HG03521 (cell line): Measurements from ENCODE around the gene C5.
"Not testable (repeated sequence)": the region's sequence is repeated elsewhere in the genome, so short reads cannot be mapped to it uniquely, and the experiment has no call there.

Experiments used
- ATAC-seq: cut with Tn5 transposase; IDR thresholded peaks from one replicate; pipeline ENCODE4 v1.9.1; 2021; ENCODE audit warnings: mild to moderate bottlenecking, moderate library complexity; ENCODE audit not compliant: unreplicated experiment

Gene C5

DNA sequence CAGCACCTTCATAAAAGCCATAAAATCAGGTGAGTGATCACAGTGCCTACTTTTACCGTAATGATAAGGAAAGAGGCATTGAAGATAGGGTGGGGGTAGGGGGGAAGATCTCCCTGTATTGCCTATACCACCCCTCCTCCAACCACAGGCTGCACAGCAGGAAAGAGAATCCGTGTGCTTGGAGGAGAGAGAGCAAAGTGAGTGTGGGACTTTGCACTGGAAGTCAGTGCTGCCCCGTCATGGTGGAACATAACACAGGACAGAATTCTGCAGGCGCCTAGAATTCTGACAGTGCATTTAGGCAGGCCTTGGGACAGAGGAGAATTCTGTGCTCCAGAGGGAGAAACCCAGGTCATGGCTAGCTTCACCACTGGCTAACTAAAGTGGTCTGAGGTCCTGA, 3.5 kb upstream of the C5 start:
- ATAC-seq = no peak

GRCh38 chr9:121048618-121049017, 1.5 kb downstream of the C5 start:
- no peak for ATAC-seq

DNA sequence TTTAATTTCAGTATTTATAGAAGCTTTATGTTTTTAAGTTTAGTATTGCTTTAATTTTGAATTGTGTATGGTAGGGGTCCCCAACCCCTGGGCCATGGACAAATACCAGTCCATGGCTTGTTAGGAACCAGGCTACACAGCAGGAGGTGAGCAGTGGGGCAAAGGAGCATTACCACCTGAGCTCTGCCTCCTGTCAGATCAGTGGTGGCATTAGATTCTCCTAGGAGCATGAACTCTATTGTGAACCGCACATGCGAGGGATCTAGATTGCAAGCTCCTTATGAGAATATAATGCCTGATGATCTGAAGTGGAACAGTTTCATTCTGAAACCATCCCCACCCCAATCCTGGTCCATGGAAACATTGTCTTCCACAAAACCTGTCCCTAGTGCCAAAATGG, 1.9 kb downstream of the C5 start:
- no peak for ATAC-seq

GRCh38 chr9:121038804-121039203, 11.3 kb downstream of the C5 start:
- no peak for ATAC-seq

GRCh38 chr9:121038362-121038761, 11.7 kb downstream of the C5 start:
- no peak for ATAC-seq

DNA sequence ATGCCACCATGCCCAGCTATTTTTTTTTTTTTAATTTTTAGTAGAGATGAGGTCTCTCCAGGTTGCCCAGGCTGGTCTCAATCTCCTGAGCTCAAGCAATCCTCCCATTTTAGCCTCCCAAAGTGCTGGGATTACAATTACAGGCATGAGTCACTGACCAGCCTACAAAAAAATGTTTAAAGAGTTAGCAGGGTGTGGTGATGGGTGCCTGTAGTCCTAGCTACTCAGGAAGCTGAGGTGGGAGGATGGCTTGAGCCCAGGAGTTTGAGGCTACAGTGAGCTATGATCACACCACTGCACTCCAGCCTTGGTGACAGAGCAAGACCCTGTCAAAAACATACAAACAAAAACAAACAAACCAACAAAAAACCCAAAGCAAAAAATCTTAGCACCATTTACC, 14.4 kb downstream of the C5 start:
- ATAC-seq = not testable (repeated sequence)

- ATAC-seq = no peak
Observed at GRCh38 chr9:121034529-121034928, 15.5 kb downstream of the C5 start.

GRCh38 chr9:121029469-121029868, 20.6 kb downstream of the C5 start:
- ATAC-seq = no peak

- ATAC-seq = not testable (repeated sequence)
Observed at GRCh38 chr9:121028285-121028684, 21.8 kb downstream of the C5 start.

DNA sequence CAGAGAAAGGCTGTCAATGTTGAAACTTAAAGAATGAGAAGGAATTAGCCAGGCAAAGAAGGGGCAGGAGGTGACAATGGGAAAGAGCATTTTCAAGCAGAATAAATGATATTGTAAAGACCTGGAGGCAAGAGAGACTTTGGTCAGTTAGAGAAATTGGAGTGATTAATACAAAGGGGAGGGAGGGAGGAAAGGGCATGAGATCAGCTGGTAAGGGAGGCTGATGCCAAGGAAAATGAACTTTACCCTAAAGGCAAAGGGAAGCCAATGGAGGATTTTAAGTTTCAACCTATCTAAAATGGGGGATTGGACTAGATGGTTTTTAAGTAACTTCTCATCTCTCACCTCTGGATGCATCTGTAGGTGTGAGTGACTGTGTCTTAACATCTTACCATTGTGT, 23.3 kb downstream of the C5 start:
- no peak for ATAC-seq

- no peak for ATAC-seq
Observed at GRCh38 chr9:121026260-121026691, 23.8 kb downstream of the C5 start.

DNA sequence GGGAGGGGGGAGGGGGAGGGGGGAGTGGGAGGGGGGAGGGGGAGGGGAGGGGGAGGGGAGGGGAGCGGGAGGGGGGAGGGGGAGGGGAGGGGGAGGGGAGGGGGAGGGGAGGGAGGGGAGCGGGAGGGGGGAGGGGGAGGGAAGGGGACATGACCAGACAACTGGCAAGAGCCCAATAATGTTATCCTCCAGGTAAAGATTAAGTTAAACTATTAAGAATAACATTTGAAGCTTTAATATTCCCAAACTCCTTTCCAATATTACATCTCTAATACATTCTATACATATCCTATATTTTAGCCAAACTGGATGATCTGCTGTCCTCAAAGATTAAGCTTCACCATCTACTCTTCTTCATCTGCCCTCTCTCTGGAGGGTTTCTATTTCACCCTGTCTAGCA, 25.8 kb downstream of the C5 start:
- ATAC-seq = no peak

DNA sequence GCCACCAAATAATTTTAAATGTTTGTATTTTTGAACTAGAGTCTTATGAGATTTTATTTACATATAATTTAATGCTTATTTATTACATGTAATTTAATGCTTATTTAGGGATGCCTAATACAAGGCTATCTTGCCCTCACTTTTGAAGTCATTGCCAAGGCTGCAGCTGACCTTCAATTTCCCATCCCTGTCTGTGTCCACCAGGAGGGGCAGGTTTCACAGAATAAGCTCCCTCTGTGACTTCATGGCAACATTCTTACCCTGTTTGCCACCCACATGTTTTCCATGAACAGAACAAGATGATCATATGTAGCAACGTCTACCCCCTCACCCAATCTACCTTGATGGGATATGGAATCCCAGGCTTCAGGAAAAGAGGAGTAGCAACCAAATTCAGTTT, 27.0 kb downstream of the C5 start:
- no peak for ATAC-seq

GRCh38 chr9:121021301-121021700, 28.8 kb downstream of the C5 start:
- no peak for ATAC-seq

GRCh38 chr9:121019273-121019672, 30.8 kb downstream of the C5 start:
- ATAC-seq = no peak

DNA sequence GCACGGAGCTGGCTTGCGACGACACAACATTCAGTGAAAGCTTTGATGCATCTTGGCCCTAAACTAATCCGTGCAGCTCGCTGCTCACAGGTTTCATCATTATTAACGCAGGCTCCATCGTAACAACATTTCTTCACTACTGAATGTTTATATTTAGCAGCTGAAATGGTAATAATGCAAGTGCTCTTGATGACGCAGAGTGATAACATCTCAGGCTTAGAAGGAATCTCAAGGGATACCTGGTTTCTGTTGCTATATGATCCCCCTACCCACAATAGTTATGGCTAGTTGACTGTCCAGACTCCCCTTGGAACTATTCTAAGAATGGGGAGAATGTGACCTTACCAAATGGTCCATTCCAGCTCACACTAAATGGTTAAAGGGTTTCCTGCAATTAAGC, 36.2 kb downstream of the C5 start:
- ATAC-seq = no peak

DNA sequence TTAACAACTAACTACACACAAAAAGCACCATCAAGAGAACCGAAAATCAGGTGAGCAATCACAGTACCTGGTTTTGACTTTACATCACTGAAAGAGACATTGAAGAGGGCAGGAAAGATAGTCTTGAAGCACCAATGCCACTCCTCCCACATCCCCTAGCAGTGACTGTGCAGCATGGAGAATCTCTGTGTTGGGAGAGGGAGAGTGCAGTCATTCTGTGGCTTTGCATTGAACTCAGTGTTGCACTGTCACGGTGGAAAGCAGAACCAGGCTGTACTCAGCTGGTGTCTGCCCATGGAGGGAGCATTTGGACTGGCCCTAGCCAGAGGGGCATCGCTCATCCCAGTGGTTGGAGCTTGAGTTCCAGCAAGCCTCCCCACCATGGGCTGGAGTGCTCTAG, 40.4 kb downstream of the C5 start:
- ATAC-seq = no peak

DNA sequence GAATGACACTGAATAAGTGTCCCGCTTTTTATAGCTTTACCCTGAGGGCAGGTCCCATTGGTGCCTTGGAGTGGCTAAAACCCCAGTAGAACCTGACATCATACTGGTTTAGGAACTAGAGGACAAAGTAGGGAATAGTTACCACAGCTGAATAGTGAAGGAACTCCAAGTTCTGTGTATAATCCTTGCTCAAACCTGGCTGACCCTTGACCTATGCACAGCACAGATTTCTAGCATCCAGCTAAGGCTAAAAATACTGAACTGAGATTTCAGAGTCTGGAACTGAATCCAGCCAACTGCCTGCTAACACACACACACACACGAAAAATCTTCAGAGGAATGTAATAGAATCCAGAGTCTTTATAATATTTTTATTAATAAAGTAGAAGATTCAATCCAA, 50.8 kb downstream of the C5 start:
- ATAC-seq = no peak

- no peak for ATAC-seq
Observed at GRCh38 chr9:120998111-120998510, 52.0 kb downstream of the C5 start.

GRCh38 chr9:120997502-120997901, 52.6 kb downstream of the C5 start:
- ATAC-seq = no peak

GRCh38 chr9:120996409-120996808, 53.7 kb downstream of the C5 start:
- ATAC-seq = no peak

GRCh38 chr9:120989065-120989464, 61.0 kb downstream of the C5 start:
- no peak for ATAC-seq

DNA sequence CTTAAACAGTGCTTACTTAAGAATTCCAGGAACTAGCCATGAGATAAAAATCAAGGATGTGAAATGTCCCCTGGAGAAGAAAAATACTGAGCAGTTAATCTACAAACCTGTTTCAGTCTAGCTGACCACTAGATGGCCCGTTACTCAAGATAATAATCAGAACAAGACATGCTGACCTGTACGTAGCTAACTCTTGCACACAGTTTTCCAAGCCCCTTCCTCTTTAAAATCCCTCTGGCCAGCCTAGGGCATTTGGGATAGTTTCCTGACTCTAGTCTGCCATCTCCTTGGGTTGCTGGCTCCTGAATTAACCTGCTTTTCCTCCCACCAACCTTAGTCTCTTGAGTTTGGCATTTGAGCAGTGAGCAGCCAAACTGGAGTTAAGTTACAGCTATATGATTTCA, 64.3 kb downstream of the C5 start:
- ATAC-seq = no peak

GRCh38 chr9:120983259-120983837, 66.7 kb downstream of the C5 start:
- ATAC-seq = no peak
